Stimulated activated CD4-positive, alpha-beta T cell treated with anti-CD3 and anti-CD28 coated beads, Interleukin-1b, Interleukin-23, amount 100 ng/mL, for 24 hours (primary cell): ENCODE data around the gene RAB40C.

Experiments used
- DNase-seq, 4 experiments: peaks; one replicate each; pipeline ENCODE4 v3.0.0-alpha.2; 2020; ENCODE audit warnings: low read depth in 4 of 4, low spot score in 1 of 4

RAB40C gene

GRCh38 chr16:589658-590187, at the start of gene RAB40C:
Gene RAB40C (plus strand): TSS chr16:590066. CDS start chr16:590292, 226 bp downstream.
- peak; percentile 97 to 99 (median 98) for DNase-seq

- no peak for DNase-seq
Observed at GRCh38 chr16:540645-541340, 49.1 kb upstream of the RAB40C start.

DNA sequence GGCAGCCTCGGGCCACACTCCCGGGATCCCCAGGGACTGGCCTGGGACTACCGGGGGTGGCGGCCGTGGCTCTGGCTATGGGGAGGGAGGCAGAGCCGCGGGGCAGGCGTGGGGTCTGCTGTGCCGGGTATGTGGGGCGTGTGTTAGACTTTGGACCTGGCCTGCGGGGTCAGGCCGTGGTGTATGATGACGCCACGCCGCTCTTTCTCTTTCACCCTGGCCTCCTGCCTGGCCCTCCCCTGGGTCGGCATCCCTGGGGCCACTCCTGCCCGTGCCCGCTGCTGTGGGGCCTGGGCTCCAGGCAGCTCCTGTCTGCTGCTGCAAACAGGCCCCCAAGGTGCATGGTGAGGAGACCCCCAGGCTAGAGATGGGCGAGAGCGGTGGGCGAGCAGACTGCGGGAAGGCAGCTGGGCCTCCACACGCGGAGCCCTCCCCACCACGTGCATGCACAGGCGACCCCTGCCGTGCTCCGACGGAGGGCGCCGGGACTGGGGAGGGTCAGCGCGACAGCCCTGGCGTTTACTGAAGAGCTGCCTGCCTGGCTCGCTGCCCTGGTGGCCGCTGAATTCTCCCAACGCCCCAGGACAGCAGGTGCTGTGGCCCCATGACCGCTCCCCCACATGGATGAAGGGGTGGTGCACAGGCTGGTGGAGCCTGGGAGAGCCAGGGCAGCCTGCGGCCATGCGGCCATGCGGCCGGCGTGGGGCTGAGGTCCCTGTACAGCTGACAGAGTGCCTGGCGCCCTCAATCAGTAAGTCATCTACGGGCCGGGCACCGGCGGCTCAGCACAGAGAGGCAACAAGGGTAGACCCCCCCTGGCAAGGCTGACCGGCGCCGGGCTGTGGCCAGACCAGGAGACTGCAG, 46.3 kb upstream of the RAB40C start:
- DNase-seq: no peak

- DNase-seq: no peak
Observed at GRCh38 chr16:544517-544916, 45.3 kb upstream of the RAB40C start.

- peak in 1 of 4 experiments; percentile 28 for DNase-seq
Observed at GRCh38 chr16:546909-547770, 42.7 kb upstream of the RAB40C start.

- DNase-seq: no peak
Observed at GRCh38 chr16:548586-548985, 41.3 kb upstream of the RAB40C start.

- no peak for DNase-seq
Observed at GRCh38 chr16:549544-550263, 40.2 kb upstream of the RAB40C start.

- no peak for DNase-seq
Observed at GRCh38 chr16:551210-551609, 38.7 kb upstream of the RAB40C start.

- no peak for DNase-seq
Observed at GRCh38 chr16:552171-552570, 37.7 kb upstream of the RAB40C start.

DNA sequence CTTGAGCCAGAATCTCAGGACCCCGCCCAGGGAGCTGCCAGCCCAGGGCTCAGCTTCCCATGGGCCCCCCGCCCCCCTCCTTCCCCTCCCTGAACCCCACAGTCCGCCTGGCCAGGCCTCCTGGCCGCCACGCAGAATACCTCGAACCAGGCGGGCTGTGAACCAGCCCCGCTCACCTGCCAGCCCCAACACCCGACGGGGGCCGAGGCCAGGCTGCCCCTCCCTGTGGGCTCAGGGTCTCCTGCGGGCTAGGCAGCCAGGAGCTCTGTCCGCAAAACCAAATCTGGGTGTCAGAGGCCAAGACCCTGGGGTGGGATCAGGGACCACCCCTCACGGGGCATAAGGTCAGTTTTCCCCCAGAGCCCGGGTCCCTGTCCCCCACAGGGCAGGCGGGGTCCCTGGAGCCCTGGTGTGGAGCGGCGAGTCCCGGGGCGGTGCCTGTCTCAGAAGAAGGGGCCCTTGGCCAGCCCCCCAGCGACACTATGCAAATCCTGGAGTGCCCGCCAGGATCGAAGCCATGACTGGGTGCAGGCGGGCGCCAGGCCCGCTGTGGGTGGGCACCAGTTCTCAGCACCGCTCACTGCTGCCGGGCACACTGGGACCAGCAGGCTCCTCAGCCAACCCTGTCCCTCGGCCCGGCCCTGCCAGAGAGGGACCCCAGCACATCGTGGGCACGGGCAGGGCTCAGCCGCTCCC, 36.1 kb upstream of the RAB40C start:
- no peak for DNase-seq

GRCh38 chr16:554297-554621, 35.6 kb upstream of the RAB40C start:
- no peak for DNase-seq

- DNase-seq: no peak
Observed at GRCh38 chr16:554640-555365, 35.1 kb upstream of the RAB40C start.

DNA sequence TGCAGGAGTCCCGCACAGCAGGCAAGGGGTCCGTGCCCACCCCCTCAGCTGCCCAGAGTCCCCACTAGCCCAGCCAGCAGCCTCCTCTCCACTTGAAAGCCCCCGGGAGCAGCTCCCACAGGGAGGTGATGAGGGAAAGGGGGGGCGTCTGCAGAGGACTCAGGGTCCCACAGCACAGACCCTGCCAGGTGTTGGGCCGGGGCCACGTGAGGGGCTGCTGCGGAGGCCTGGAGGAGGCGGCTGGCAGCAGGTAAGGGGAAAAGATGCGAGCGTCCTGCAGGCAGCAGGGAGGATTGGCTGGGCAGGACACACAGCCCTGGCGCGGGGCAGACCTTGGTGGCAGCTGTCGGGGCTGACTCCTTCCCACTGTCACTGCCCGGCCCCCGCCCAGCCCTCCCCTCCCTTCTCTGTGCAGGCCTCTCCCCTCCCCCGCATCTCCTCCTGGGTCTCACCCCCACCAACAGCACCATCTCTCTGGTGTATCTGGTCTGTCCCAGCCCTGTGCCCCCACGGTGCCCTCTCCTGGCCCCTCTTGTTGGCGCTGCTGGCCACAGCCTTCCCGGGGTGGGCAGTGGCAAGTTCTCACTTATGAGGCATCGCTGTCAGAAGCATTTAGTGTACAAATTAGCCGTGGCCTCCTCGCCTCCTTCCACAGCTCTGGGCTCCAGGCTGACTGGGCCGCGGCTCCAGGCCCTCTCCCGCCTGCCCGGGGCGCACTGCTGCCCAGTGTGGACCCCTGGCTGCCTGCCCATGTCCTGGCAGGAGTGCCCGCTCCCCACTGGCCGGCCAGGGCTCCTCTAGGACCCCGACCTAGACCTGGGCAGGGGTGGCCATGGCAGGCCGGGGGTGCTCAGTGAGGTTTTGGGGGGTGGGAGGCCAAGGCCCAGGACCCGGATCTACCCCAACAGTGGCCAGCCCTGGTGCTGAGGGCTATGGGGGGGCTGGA, 34.1 kb upstream of the RAB40C start:
- no peak for DNase-seq

GRCh38 chr16:556474-557173, 33.2 kb upstream of the RAB40C start:
- DNase-seq: no peak

GRCh38 chr16:557463-558297, 32.2 kb upstream of the RAB40C start:
- no peak for DNase-seq

DNA sequence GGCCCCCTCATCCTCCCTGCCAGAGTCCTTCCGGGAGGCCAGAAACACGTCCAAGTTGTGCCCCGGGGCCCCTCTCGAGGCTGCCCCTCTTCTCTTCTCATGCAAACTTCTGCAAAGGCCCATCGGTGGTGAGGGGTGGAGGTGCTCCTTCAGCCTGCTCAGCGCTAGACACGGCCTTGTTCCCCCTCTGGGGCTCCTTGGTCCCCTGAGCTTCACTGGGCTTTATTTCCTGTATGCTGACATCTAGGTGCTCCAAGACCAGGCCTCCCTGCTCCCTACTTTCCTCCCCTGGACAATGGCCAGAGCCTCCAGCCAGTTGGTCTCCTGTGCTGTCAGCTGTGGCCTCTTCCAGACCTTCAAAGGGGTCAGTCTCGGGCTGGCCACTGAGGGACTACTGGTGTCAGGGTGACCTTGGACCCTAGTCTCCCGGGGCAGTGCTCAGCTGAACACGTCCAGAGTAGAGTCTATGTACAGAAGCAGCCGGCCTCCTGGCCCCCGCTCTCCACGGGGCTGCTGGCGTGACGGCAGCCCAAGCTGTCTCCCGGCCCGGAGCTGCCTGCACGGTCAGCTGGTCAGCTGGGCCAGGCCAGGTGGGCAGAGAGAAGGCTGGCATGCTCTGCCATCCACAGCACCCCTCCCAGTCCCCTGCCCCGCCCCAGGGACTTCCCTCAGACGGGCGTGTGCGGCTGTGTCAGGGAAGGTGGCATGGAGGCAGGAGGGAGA, 31.4 kb upstream of the RAB40C start:
- no peak for DNase-seq
